ENCODE data around the gene LPAR2. TPM values are rescaled to one million over a fixed set of nuclear protein-coding genes. Genes with fewer than 3 reads are reported as not detected.

The LPAR2 gene
- total and polyA plus RNA-seq, 2 of the 13 experiments (the other 11 are each of a cell fraction or from before 2014, with no cell fraction given) = 0.86 to 3.6 TPM

DNA sequence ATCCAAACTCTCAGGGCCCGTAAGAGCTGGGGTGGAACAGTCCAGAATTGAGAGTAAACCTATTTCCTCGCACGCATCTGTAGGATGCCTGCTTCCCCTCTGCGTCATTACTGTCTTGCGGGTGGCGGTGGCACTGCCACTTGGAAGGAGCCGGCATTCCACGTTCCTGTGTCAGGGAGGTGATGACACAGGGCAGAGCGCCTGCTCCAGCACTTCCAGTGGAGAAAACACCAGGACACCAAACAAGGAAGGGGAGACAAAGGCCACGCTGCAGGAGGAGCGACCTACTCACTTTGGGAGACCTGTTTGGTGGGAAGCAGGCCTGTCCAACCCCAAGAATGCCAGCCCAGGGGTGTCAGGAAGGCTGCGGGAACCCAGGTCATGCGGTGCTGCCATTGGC, 46.6 kb downstream of the LPAR2 start (continued):
- TF ChIP-seq ZNF616 (CRISPR knock-in tag; IDR thresholded peaks at IDR 0.05; ENCODE audit: low read depth) = no peak
- TF ChIP-seq ZNF572 (CRISPR knock-in tag; IDR thresholded peaks at IDR 0.05) = no peak
- TF ChIP-seq HDAC1 (CRISPR knock-in tag; IDR thresholded peaks at IDR 0.05) = no peak
- TF ChIP-seq NFE2 (CRISPR knock-in tag; IDR thresholded peaks at IDR 0.05) = no peak
- no peak for TF ChIP-seq TEAD2 (CRISPR knock-in tag; IDR thresholded peaks at IDR 0.05)
- no peak for TF ChIP-seq CBX1 (IDR thresholded peaks at IDR 0.05; ENCODE audit: low read depth)
- TF ChIP-seq YY1 (IDR thresholded peaks at IDR 0.05; ENCODE audit: insufficient read depth, insufficient replicate concordance, low read depth, low read length) = no peak

DNA sequence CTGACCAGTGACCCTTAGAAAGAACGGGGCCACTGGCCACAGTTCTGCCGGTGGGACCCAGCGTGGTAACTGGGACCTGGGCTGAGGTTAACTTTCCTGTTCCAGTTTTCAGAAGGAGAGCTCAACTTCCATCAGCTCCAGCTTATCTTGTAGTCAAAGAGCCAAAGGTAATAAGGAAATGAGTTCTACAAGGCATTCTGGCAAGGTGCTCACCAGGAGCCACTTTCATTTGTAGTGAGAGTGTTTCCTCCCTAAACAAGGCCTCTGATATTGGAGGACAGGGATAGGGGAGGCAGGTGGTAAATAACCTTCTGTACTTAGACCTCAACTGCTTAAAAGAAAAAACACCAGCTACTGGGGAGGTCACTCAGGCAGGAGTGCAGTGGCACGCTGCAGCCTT, 47.6 kb downstream of the LPAR2 start:
- intact Hi-C loops (cut with micrococcal nuclease; ENCODE audit: unreplicated experiment) (no loop called here), in situ Hi-C loops (cut with HindIII; ENCODE audit: extremely low pct_ligation_motif_present, low pct_unique_long_range_greater_than_20kb) (no loop called here)
- BruUV-seq (replicated peaks) = no TSS peak
- FAIRE-seq (no peak), ATAC-seq (no peak), DNase-seq (ENCODE audit: low spot score) (no peak)
- Histone ChIP-seq H3K4me2 (ENCODE audit: low read depth, low read length) (no peak overlapping the region), H3K36me3 (replicated peaks in 1 of 2; ENCODE audit: control insufficient read depth in 1 of 2, insufficient read depth in 2 of 2, low read length in 2 of 2) (no peaks in the 10 kb centered on the region), H3K9me3 (ENCODE audit: low read length) (no peaks in the 10 kb centered on the region), H4K20me1 (ENCODE audit: insufficient read depth, low read length) (no peaks in the 10 kb centered on the region), H3K9ac (ENCODE audit: insufficient read depth, low read depth, low read length) (no peak overlapping the region), H2AFZ (ENCODE audit: low read length) (no peak overlapping the region), H3K4me1 (ENCODE audit: insufficient read depth, low read length) (no peaks in the 10 kb centered on the region), H3K27ac (ENCODE audit: extremely low read length, insufficient read depth, low read length) (no peak overlapping the region), H3K4me3 (replicated peaks in 1 of 3; ENCODE audit: insufficient read depth in 1 of 3, low read depth in 2 of 3, low read length in 3 of 3) (no peak overlapping the region), H3K27me3 (ENCODE audit: control insufficient read depth in 1 of 2, insufficient read depth in 2 of 2, low read length in 2 of 2) (peaks cover 0 to 6% of the 10 kb centered on the region in 2 experiments; a peak in 3 of 5 replicates), H3K79me2 (ENCODE audit: insufficient read depth, low read length) (no peaks in the 10 kb centered on the region)
- 62% methylated on average over 4 of the region's 4 CpGs for WGBS (ENCODE audit: low lambda C conversion rate)
- CTCF ChIA-PET (ENCODE audit: low intra/inter-chr PET ratio, low total read pairs) = no interaction called here
- POLR2A ChIA-PET = no interaction called here
- TF ChIP-seq KAT8 (CRISPR knock-in tag; IDR thresholded peaks at IDR 0.05) = no peak
- TF ChIP-seq ZEB1 (IDR thresholded peaks at IDR 0.05; ENCODE audit: insufficient replicate concordance, low read depth) = no peak

Data from HepG2 (cell line).